GM23248 (cell line): ENCODE measurements around the gene DNAH14.

Source experiments
- EZH2 ChIP-seq: fragments of 200-600 bp; sonication (generic); IDR thresholded peaks from 2 replicates; pipeline ENCODE4 v1.6.1; 2018; ENCODE audit warnings: antibody characterized with exemption, mild to moderate bottlenecking; ENCODE audit not compliant: insufficient read depth, poor library complexity, severe bottlenecking
- EZH2phosphoT487 ChIP-seq: fragments of 200-600 bp; sonication (generic); IDR thresholded peaks from 2 replicates; pipeline ENCODE4 v1.6.1; 2018; ENCODE audit warnings: antibody characterized with exemption, moderate library complexity, mild to moderate bottlenecking, low read depth; ENCODE audit not compliant: insufficient read depth

DNA sequence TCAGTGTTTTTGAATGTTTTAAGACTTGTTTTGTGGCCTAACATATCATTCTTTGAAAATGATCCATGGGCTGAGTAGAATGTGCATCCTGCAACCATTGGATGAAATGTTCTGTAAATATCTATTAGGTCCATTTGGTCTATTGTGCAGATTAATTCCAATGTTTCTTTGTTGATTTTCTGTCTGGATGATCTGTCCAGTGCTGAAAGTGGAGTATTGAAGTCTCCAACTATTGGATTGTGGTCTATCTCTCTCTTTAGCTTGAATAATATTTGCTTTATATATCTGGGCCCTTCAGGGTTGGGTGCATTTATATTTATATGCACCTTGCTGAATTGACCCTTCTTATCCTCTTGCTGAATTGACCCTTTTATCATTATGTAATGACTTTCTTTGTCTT lies 181.5 kb downstream of the DNAH14 start:
- no peak for TF ChIP-seq EZH2
- TF ChIP-seq EZH2phosphoT487 = no peak
